ENCODE measurements around the gene TRIP10.

DNA sequence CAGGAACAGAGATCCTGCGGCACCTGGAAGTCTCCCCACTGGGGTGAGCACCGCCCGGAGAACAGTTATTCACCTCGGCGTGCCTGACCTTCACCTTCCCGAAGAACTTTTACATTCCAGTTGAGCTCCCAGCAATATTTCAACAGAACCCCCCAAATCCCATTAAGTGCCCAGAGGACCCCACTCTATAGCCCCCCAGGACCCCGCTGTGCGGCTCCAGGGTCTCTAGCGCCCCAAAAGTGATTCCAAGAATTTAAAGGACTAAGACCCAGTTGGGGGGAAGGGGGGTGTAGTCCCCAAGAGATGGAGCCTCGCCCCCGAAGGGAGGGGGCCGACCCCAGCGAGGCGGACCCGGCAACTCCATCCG is 2.6 kb upstream of the TRIP10 start:
- TF ChIP-seq, protein P1, sequence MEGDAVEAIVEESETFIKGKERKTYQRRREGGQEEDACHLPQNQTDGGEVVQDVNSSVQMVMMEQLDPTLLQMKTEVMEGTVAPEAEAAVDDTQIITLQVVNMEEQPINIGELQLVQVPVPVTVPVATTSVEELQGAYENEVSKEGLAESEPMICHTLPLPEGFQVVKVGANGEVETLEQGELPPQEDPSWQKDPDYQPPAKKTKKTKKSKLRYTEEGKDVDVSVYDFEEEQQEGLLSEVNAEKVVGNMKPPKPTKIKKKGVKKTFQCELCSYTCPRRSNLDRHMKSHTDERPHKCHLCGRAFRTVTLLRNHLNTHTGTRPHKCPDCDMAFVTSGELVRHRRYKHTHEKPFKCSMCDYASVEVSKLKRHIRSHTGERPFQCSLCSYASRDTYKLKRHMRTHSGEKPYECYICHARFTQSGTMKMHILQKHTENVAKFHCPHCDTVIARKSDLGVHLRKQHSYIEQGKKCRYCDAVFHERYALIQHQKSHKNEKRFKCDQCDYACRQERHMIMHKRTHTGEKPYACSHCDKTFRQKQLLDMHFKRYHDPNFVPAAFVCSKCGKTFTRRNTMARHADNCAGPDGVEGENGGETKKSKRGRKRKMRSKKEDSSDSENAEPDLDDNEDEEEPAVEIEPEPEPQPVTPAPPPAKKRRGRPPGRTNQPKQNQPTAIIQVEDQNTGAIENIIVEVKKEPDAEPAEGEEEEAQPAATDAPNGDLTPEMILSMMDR (CRISPR knock-in tag; IDR thresholded peaks at IDR 0.05) = no peak
- TF ChIP-seq, protein P2, sequence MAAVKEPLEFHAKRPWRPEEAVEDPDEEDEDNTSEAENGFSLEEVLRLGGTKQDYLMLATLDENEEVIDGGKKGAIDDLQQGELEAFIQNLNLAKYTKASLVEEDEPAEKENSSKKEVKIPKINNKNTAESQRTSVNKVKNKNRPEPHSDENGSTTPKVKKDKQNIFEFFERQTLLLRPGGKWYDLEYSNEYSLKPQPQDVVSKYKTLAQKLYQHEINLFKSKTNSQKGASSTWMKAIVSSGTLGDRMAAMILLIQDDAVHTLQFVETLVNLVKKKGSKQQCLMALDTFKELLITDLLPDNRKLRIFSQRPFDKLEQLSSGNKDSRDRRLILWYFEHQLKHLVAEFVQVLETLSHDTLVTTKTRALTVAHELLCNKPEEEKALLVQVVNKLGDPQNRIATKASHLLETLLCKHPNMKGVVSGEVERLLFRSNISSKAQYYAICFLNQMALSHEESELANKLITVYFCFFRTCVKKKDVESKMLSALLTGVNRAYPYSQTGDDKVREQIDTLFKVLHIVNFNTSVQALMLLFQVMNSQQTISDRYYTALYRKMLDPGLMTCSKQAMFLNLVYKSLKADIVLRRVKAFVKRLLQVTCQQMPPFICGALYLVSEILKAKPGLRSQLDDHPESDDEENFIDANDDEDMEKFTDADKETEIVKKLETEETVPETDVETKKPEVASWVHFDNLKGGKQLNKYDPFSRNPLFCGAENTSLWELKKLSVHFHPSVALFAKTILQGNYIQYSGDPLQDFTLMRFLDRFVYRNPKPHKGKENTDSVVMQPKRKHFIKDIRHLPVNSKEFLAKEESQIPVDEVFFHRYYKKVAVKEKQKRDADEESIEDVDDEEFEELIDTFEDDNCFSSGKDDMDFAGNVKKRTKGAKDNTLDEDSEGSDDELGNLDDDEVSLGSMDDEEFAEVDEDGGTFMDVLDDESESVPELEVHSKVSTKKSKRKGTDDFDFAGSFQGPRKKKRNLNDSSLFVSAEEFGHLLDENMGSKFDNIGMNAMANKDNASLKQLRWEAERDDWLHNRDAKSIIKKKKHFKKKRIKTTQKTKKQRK (IDR thresholded peaks at IDR 0.05; ENCODE audit: low read length) = no peak
- TF ChIP-seq NCOR1 (IDR thresholded peaks at IDR 0.05; ENCODE audit: borderline replicate concordance, low read length) = no peak
- TF ChIP-seq SSRP1 (CRISPR knock-in tag; IDR thresholded peaks at IDR 0.05) = no peak
- TF ChIP-seq, protein P3, sequence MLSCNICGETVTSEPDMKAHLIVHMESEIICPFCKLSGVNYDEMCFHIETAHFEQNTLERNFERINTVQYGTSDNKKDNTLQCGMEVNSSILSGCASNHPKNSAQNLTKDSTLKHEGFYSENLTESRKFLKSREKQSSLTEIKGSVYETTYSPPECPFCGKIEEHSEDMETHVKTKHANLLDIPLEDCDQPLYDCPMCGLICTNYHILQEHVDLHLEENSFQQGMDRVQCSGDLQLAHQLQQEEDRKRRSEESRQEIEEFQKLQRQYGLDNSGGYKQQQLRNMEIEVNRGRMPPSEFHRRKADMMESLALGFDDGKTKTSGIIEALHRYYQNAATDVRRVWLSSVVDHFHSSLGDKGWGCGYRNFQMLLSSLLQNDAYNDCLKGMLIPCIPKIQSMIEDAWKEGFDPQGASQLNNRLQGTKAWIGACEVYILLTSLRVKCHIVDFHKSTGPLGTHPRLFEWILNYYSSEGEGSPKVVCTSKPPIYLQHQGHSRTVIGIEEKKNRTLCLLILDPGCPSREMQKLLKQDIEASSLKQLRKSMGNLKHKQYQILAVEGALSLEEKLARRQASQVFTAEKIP (CRISPR knock-in tag; IDR thresholded peaks at IDR 0.05; ENCODE audit: borderline replicate concordance) = no peak
- TF ChIP-seq, protein P4, sequence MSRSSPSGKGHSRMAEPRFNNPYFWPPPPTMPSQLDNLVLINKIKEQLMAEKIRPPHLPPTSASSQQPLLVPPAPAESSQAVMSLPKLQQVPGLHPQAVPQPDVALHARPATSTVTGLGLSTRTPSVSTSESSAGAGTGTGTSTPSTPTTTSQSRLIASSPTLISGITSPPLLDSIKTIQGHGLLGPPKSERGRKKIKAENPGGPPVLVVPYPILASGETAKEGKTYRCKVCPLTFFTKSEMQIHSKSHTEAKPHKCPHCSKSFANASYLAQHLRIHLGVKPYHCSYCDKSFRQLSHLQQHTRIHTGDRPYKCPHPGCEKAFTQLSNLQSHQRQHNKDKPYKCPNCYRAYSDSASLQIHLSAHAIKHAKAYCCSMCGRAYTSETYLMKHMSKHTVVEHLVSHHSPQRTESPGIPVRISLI (CRISPR knock-in tag; IDR thresholded peaks at IDR 0.05; ENCODE audit: borderline replicate concordance) = no peak
- TF ChIP-seq ZNF660 (CRISPR knock-in tag; IDR thresholded peaks at IDR 0.05; ENCODE audit: borderline replicate concordance, low read depth) = no peak

Measured in HepG2 (cell line).